Upper lobe of left lung (tissue), 6 donors: ENCODE data around the gene FAR1. TPM values are rescaled to one million over a fixed set of nuclear protein-coding genes. Genes with fewer than 3 reads are reported as not detected.
"Not testable (repeated sequence)": the region's sequence is repeated elsewhere in the genome, so short reads cannot be mapped to it uniquely, and the experiment has no call there.

Source experiments
- ATAC-seq, 2 donors: fragments of 200-7000 bp; cut with Tn5 transposase; one replicate each; pipeline ENCODE4 v1.9.1; 2022; ENCODE audit warnings: mild to moderate bottlenecking in 2 of 2, moderate library complexity in 2 of 2; ENCODE audit not compliant: low FRiP score in 2 of 2
- DNase-seq, 2 donors: peaks; one replicate each; pipeline ENCODE4 v3.0.0-alpha.2; 2019 to 2020
- H3K27ac ChIP-seq, 4 donors: fragments of 200-600 bp; sonication (generic); one replicate each; pipeline ENCODE4 v1.5.1; 2016 to 2019
- H3K27me3 ChIP-seq, 4 donors: fragments of 200-600 bp; sonication (generic); one replicate each; pipeline ENCODE4 v1.5.1; 2017 to 2019
- H3K36me3 ChIP-seq, 4 donors: fragments of 200-600 bp; sonication (generic); one replicate each; pipeline ENCODE4 v1.5.1; 2016 to 2019
- H3K4me1 ChIP-seq, 4 donors: fragments of 200-600 bp; sonication (generic); one replicate each; pipeline ENCODE4 v1.5.1; 2018 to 2019
- H3K4me3 ChIP-seq, 4 donors: fragments of 200-600 bp; sonication (generic); one replicate each; pipeline ENCODE4 v1.5.1; 2017 to 2019; ENCODE audit warnings: mild to moderate bottlenecking in 2 of 4, moderate library complexity in 1 of 4
- H3K9me3 ChIP-seq, 4 donors: fragments of 200-600 bp; sonication (generic); one replicate each; pipeline ENCODE4 v1.5.1; 2018 to 2019
- CTCF ChIP-seq, 6 experiments: fragments of 450-650 bp in 4 of 6; fragments of 200-600 bp in 2 of 6; sonication (generic) in 2 of 6; IDR thresholded peaks; one replicate each; pipeline ENCODE4 v1.5.1; 2016 to 2019; ENCODE audit warnings: antibody characterized with exemption in 6 of 6
- EP300 ChIP-seq, 4 donors: sonication (generic); formaldehyde crosslinking; IDR thresholded peaks; one replicate each; pipeline ENCODE4 v1.5.1; 2017; ENCODE audit warnings: antibody characterized with exemption in 4 of 4, control low read depth in 2 of 4
- POLR2A ChIP-seq, 4 donors: fragments of 450-650 bp; IDR thresholded peaks; one replicate each; pipeline ENCODE4 v1.5.1; 2016 to 2017; ENCODE audit warnings: antibody characterized with exemption in 4 of 4, mild to moderate bottlenecking in 2 of 4
- POLR2AphosphoS5 ChIP-seq, 2 donors: sonication (generic); formaldehyde crosslinking; IDR thresholded peaks; one replicate each; pipeline ENCODE4 v1.5.1; 2017; ENCODE audit warnings: antibody characterized with exemption in 2 of 2
- WGBS, 2 donors: methylation state at CpG; one replicate each; pipeline ENCODE4 v1.1.5; 2017 to 2018; 5-methylcytosine and 5-hydroxymethylcytosine counted together
- total RNA-seq, 6 donors: library from RNA; depleted of rRNA in 4 of 6; stranded (reverse); fragments of >200 nt in 4 of 6; gene quantifications; one replicate each; pipeline versions ENCODE4 v1.1.0 to v1.2.1, GENCODE V29; 2016 to 2021
- donor health status: DM: no; HTN: no; CAD: no; lungs with moderate emphysema.
- donor health status: DM: no; HTN: yes; CAD: no; lungs with severe emphysema.

FAR1 gene
- total RNA-seq, 6 donors from 2014 or later: 45.1 to 74.4 (median 47.9) TPM

GRCh38 chr11:13647391-13647790, 21.1 kb upstream of the FAR1 start:
- no peaks in the 10 kb centered on the region for H3K36me3 ChIP-seq
- 70 to 71% methylated on average over 3 of the region's 3 CpGs for WGBS, 2 donors
- no peak for ATAC-seq
- no peaks in the 10 kb centered on the region for H3K27me3 ChIP-seq
- H3K9me3 ChIP-seq: no peaks in the 10 kb centered on the region
- H3K4me3 ChIP-seq: no peak overlapping the region
- H3K27ac ChIP-seq: no peak overlapping the region
- DNase-seq: no peak
- no peak for TF ChIP-seq POLR2A (IDR thresholded peaks at IDR 0.05)
- no peak for TF ChIP-seq EP300 (IDR thresholded peaks at IDR 0.05)
- TF ChIP-seq POLR2AphosphoS5 (IDR thresholded peaks at IDR 0.05): no peak
- TF ChIP-seq CTCF (IDR thresholded peaks at IDR 0.05): no peak
- H3K4me1 ChIP-seq: peaks cover 0 to 6% (median 0%) of the 10 kb centered on the region in 4 donors

- TF ChIP-seq POLR2AphosphoS5 (IDR thresholded peaks at IDR 0.05) (no peak), POLR2A (IDR thresholded peaks at IDR 0.05) (no peak), CTCF (IDR thresholded peaks at IDR 0.05) (no peak), EP300 (IDR thresholded peaks at IDR 0.05) (no peak)
- H3K27ac ChIP-seq: no peak overlapping the region
- ATAC-seq (no peak), DNase-seq (no peak)
- WGBS, 2 donors: 55 to 70% methylated on average over 4 of the region's 4 CpGs
- H3K27me3 ChIP-seq: no peaks in the 10 kb centered on the region
- no peak overlapping the region for H3K4me3 ChIP-seq
- H3K4me1 ChIP-seq: peaks cover 0 to 6% (median 0%) of the 10 kb centered on the region in 4 donors
- H3K36me3 ChIP-seq: no peaks in the 10 kb centered on the region
- no peaks in the 10 kb centered on the region for H3K9me3 ChIP-seq
Observed at GRCh38 chr11:13649619-13650018, 18.8 kb upstream of the FAR1 start.

DNA sequence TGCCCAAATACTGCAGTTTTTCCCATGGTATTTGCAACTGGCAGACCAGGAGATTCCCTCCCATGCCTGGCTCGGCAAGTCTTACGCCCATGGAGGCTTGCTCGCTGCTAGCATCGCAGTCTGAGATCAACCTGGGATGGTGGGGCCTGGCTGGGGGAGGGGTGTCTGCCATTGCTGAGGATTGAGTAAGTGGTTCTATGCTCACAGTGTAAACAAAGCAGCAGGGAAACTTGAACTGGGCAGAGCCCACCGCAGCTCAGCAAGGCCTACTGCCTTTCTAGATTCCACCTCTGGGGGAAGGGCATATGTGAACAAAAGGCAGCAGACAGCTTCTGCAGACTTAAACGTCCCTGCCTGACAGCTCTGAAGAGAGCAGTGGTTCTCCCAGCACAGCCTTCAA, 17.0 kb upstream of the FAR1 start:
- ATAC-seq, H3K36me3 ChIP-seq, H3K4me3 ChIP-seq, H3K27me3 ChIP-seq, H3K9me3 ChIP-seq, H3K4me1 ChIP-seq, DNase-seq, H3K27ac ChIP-seq: not testable (repeated sequence)
- WGBS, 2 donors: 61 to 72% methylated on average over 5 to 6 of the region's 6 CpGs

DNA sequence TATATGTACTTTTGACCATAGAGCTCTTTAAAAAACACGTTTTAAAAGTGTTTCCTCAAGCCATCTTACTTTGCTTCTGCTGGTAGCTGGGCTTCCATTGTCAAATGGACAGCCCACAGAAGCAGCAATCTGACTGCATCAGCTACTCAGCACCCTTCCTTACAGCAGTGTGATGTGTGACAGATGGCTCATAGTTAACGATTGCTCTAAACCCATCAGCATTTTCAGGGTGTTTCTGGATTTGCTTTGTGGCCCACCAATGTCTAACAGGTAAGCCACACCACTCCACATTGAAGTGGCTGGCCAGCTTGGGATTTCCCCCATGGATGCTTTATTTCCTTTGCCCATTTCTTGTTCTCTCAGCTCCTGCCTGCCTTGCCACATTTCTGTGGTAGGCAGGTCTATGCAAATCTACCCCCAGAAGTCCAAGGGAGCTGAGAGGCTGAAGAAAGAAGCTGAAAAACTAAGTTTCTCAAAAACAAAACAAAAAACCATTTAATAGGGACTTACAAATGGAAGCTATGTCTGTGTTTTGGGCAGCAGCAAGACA, 7.3 kb upstream of the FAR1 start:
- ATAC-seq (no peak), DNase-seq (no peak)
- TF ChIP-seq POLR2A (IDR thresholded peaks at IDR 0.05): no peak
- TF ChIP-seq EP300 (IDR thresholded peaks at IDR 0.05): no peak
- TF ChIP-seq POLR2AphosphoS5 (IDR thresholded peaks at IDR 0.05): no peak
- TF ChIP-seq CTCF (IDR thresholded peaks at IDR 0.05): no peak
- H3K4me3 ChIP-seq: no peak overlapping the region
- peaks cover 8 to 18% (median 12%) of the 10 kb centered on the region in 4 donors for H3K9me3 ChIP-seq
- H3K36me3 ChIP-seq: no peaks in the 10 kb centered on the region
- no peak overlapping the region for H3K27ac ChIP-seq
- 36 to 44% methylated on average over 2 of the region's 2 CpGs for WGBS, 2 donors
- H3K4me1 ChIP-seq: no peaks in the 10 kb centered on the region
- no peaks in the 10 kb centered on the region for H3K27me3 ChIP-seq

DNA sequence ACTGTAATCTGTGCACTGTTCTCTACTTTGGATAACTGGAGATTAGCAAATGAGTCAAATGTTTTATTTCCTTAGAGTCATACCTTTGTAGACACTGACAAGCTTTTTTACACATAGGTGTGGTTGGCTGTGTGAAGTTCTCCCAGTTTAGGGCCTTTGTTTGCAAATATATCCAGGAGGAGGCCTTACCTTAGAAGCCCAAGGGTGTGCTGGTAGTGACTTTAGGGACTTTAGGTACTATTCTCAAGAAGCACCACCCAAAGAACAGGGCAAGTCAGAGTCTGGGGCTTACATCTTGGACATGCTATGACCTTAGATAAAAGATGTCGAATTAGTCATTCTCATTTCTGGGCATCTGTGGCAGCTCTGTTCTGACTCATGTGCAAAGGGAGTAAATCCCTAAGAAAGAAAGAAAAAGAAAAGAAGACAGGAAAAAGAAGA, 4.8 kb upstream of the FAR1 start:
- no peak for TF ChIP-seq POLR2A (IDR thresholded peaks at IDR 0.05)
- DNase-seq: no peak
- H3K9me3 ChIP-seq: peaks cover 8 to 14% (median 12%) of the 10 kb centered on the region in 4 donors
- no peaks in the 10 kb centered on the region for H3K36me3 ChIP-seq
- no peak overlapping the region for H3K27ac ChIP-seq
- no peak for ATAC-seq
- no peaks in the 10 kb centered on the region for H3K27me3 ChIP-seq
- no peak overlapping the region for H3K4me3 ChIP-seq
- H3K4me1 ChIP-seq: peaks cover 0 to 9% (median 7%) of the 10 kb centered on the region in 4 donors
- 89 to 96% methylated on average over 1 of the region's 1 CpG for WGBS, 2 donors

DNA sequence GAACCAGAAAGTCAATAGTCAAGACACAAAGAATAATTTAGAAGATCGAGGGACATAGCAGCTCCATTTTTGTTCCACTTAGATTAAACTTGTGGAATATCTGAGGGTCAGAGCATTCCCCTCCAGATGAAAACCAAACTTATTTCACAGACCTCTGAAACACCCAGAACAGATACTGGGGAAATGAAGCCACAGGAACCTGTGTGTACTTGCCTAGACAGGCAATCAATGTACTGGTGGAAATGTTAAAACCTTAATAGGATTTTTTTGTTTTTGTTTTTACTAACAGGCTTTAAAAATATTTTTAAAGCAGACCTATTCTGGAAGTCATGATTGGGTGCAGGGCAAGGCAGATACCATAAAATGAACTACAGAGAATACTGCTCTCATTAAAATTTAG, 4.1 kb upstream of the FAR1 start:
- Histone ChIP-seq H3K27me3 (no peaks in the 10 kb centered on the region), H3K36me3 (no peaks in the 10 kb centered on the region), H3K4me1 (peaks cover 4 to 9% (median 7%) of the 10 kb centered on the region in 4 donors), H3K9me3 (peaks cover 6 to 7% (median 7%) of the 10 kb centered on the region in 4 donors), H3K27ac (no peak overlapping the region), H3K4me3 (no peak overlapping the region)
- 71 to 95% methylated on average over 1 of the region's 1 CpG for WGBS, 2 donors
- ATAC-seq: no peak
- DNase-seq: no peak
- TF ChIP-seq CTCF (IDR thresholded peaks at IDR 0.05) (no peak), POLR2AphosphoS5 (IDR thresholded peaks at IDR 0.05) (no peak), EP300 (IDR thresholded peaks at IDR 0.05) (no peak), POLR2A (IDR thresholded peaks at IDR 0.05) (no peak)
